Esophagus (tissue), 2 donors: ENCODE data around the gene FLRT1. TPM values are rescaled to one million over a fixed set of nuclear protein-coding genes. Genes with fewer than 3 reads are reported as not detected.

Experiments
- H3K27ac ChIP-seq, 2 donors: one replicate each; pipeline ENCODE4 v1.5.1; 2013; ENCODE audit warnings: low read depth in 2 of 2, mild to moderate bottlenecking in 2 of 2, inconsistent platforms in 1 of 2, low read length in 1 of 2, moderate library complexity in 1 of 2
- H3K27me3 ChIP-seq, 2 donors: one replicate each; pipeline ENCODE4 v1.6.1; 2013; ENCODE audit warnings: low read length in 2 of 2, control low read depth in 1 of 2, mild to moderate bottlenecking in 1 of 2; ENCODE audit not compliant: insufficient read depth in 2 of 2, control insufficient read depth in 1 of 2
- H3K36me3 ChIP-seq, 2 donors: one replicate each; pipeline ENCODE4 v1.6.1; 2013; ENCODE audit warnings: low read length in 1 of 2; ENCODE audit not compliant: control insufficient read depth in 2 of 2, insufficient read depth in 2 of 2
- H3K4me1 ChIP-seq, 2 donors: one replicate each; pipeline ENCODE4 v1.6.1; 2013; ENCODE audit warnings: low read length in 1 of 2; ENCODE audit not compliant: control insufficient read depth in 2 of 2, insufficient read depth in 2 of 2
- H3K4me3 ChIP-seq, 2 donors: one replicate each; pipeline ENCODE4 v1.5.1; 2013; ENCODE audit warnings: low read length in 2 of 2, mild to moderate bottlenecking in 2 of 2, low read depth in 1 of 2, moderate library complexity in 1 of 2
- H3K9me3 ChIP-seq, 2 donors: one replicate each; pipeline ENCODE4 v1.6.1; 2013; ENCODE audit warnings: mild to moderate bottlenecking in 2 of 2, low read depth in 1 of 2, low read length in 1 of 2, moderate library complexity in 1 of 2; ENCODE audit not compliant: control insufficient read depth in 2 of 2, insufficient read depth in 1 of 2
- WGBS, 2 donors: extraction: QIAGEN DNeasy Blood & Tissue Kit; methylation state at CpG; one replicate each; pipeline ENCODE4 v1.1.7; 2013; 5-methylcytosine and 5-hydroxymethylcytosine counted together
- polyA plus RNA-seq, 2 donors: library from polyadenylated mRNA; stranded (reverse); fragments of 200-250 nt; gene quantifications; one replicate each; pipeline ENCODE4 v1.2.3, GENCODE V29; 2013
- donor health status: healthy with polysubstance abuse.
- donor health status: Bipolar disorder and iron deficiency.

FLRT1 gene
- polyA plus RNA-seq, 2 donors, result 0.04 to 0.08 TPM

DNA sequence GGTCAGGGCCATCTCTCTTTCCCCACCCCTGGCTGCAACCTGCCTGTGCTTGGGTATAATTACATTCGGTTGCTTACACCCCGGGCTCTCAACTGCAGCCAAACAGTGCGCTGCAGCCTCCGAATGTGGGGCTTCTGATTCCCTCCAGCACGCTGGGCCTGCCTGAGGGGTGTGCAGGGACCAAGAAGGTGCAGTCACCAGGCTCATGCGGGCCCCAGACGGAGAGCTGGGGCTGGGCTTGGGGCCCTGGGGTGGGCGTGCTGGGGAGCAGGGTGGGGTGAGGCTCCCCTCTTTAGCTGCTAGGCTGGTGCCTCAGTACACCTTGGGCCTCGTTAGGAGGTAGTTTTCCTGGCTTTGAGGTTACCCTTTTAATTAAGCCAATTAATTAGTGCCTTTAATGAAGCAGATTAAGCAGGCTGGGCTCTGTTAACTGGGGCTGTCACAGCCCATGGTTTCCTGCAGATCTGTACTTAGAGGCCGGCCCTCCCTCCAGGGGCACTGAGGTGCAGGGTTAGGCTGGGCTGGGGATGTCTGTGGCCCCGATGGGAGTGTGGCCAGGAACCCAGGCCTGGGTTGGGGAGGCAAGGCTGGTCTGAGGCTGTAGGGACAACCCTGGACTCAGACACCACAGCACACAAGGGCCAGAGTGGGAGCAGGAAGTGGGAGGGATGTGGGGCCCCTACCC is 17.3 kb downstream of the FLRT1 start:
- WGBS, 2 donors, result 85 to 89% methylated on average over 11 of the region's 11 CpGs
- H3K4me3 ChIP-seq, result no peak overlapping the region
- H3K9me3 ChIP-seq, result no peaks in the 10 kb centered on the region
- no peaks in the 10 kb centered on the region for H3K36me3 ChIP-seq
- H3K4me1 ChIP-seq, result no peaks in the 10 kb centered on the region
- no peaks in the 10 kb centered on the region for H3K27me3 ChIP-seq
- no peak overlapping the region for H3K27ac ChIP-seq

DNA sequence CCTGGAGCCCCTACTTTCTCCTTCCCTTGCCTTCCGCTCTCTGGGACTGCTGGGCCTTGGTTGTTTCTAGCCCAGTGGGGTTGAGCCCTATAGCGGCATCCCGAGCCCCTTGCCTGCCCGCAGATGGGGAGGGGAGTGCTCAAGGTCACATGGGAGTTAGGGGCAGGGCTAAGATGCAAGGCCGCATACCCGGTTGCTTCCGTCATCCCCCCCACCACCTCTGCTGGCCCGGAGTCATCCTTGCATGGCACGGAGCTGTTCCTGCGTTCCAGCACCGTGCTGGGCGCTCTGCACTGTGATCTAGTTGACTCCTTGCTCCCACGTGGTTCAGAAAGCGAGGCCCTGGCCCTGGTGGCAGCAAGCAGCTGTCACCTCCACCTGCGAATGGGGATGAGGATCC is 18.0 kb downstream of the FLRT1 start:
- no peaks in the 10 kb centered on the region for H3K4me1 ChIP-seq
- H3K9me3 ChIP-seq, result no peaks in the 10 kb centered on the region
- H3K4me3 ChIP-seq, result no peak overlapping the region
- WGBS, 2 donors, result 82% methylated on average over 14 to 15 of the region's 15 CpGs
- no peaks in the 10 kb centered on the region for H3K36me3 ChIP-seq
- H3K27me3 ChIP-seq, result no peaks in the 10 kb centered on the region
- no peak overlapping the region for H3K27ac ChIP-seq

DNA sequence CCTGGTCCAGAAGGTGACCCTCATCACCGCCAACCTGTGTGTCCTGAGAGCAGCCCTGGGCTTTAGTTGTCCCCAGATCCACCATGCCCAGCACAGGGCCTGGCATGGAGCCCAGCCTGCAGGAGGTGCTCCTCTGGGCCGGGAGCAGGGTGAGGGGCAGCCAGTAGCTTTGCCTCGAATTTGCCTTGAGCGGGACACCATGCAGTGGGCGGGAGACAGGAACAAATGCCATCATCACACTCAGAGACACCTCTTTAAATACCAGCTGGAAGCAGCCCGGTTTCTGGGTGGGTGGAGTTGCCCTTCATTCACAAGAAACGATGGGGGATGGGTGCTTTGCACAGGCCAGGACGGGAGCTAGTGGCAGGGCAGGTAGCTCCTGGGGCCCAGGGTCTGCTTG is 19.3 kb downstream of the FLRT1 start:
- WGBS, 2 donors, result 56 to 64% methylated on average over 8 of the region's 8 CpGs
- Histone ChIP-seq H3K36me3 (no peaks in the 10 kb centered on the region), H3K27me3 (no peaks in the 10 kb centered on the region), H3K4me1 (no peaks in the 10 kb centered on the region), H3K9me3 (no peaks in the 10 kb centered on the region), H3K4me3 (no peak overlapping the region), H3K27ac (no peak overlapping the region)

DNA sequence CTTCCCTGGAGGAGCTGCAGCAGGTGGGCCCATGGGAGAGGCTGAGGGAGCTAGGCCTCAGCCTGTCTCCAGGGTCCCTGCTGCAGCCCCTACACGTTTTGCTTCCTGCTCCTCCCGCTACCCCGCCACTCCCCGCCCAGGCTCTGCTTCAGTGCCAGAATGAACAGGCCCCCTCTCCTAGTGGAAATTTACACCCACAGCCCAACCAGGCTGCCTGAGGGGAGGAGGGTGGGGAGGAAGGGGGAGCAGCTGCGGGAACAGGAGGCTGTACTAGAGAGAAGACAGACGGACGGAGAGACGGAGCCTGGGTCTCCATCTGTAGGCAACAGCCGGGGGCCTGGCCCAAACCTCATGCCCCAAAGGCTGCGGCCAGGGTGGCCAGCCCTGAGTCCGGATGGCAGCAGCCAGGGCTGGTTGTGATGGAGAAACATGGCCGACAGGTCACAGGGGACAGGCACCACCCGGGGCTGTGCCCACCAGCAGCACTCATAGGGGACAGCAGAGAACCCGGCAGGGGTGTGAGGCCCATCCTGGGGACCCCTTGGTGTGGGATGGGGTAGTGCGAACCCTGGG is 20.6 kb downstream of the FLRT1 start:
- peaks cover 3% of the 10 kb centered on the region in 2 donors for H3K4me1 ChIP-seq
- no peak overlapping the region for H3K27ac ChIP-seq
- no peak overlapping the region for H3K4me3 ChIP-seq
- no peaks in the 10 kb centered on the region for H3K9me3 ChIP-seq
- 67 to 76% methylated on average over 14 to 15 of the region's 15 CpGs for WGBS, 2 donors
- no peaks in the 10 kb centered on the region for H3K36me3 ChIP-seq
- peaks cover 0 to 3% of the 10 kb centered on the region in 2 donors for H3K27me3 ChIP-seq

DNA sequence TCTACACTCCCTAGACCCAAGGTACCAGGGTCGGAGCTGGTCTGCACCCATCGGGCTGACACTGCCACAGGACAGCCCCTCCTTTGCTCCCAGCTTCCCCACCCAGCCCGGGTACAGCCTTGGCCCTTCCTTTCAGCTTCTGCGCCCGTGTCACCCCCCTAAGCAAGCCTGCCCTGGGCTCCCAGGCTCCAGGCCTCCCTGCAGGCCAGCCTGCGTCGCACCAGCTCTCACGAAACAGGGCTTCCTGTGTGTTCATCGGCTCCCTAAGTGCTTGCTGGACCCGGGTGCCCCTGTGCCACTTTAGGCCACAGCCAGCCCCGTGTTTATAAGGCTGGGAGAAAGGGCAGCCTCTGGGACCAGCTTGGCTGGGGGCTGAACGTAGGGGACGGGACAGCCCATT is 21.1 kb downstream of the FLRT1 start:
- 87 to 88% methylated on average over 13 of the region's 13 CpGs for WGBS, 2 donors
- Histone ChIP-seq H3K4me3 (no peak overlapping the region), H3K27me3 (peaks cover 0 to 3% of the 10 kb centered on the region in 2 donors), H3K4me1 (peaks cover 3 to 4% of the 10 kb centered on the region in 2 donors), H3K9me3 (no peaks in the 10 kb centered on the region), H3K36me3 (no peaks in the 10 kb centered on the region), H3K27ac (no peak overlapping the region)

DNA sequence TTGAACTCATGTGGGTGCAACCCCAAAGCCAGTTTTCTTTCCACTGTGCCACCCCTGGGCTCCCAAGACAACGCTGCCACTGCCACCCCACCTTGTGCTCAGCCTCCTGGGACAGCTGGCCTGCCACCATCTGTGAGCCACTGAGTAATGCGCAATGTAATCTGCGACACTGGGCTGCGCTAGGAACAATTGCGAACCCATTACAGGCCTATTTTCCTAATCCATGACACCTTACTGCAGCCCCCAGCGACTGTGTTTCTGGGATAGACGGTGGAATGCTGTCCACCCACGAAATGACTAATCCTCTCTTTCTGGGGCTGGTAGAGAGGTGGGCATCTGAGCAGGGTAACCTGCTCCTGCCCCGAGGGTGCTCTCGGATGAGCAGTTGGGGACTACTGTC is 22.2 kb downstream of the FLRT1 start:
- H3K4me1 ChIP-seq, result peaks cover 3 to 4% of the 10 kb centered on the region in 2 donors
- no peak overlapping the region for H3K4me3 ChIP-seq
- no peaks in the 10 kb centered on the region for H3K36me3 ChIP-seq
- no peak overlapping the region for H3K27ac ChIP-seq
- peaks cover 0 to 3% of the 10 kb centered on the region in 2 donors for H3K27me3 ChIP-seq
- WGBS, 2 donors, result 87 to 91% methylated on average over 10 of the region's 10 CpGs
- no peaks in the 10 kb centered on the region for H3K9me3 ChIP-seq

DNA sequence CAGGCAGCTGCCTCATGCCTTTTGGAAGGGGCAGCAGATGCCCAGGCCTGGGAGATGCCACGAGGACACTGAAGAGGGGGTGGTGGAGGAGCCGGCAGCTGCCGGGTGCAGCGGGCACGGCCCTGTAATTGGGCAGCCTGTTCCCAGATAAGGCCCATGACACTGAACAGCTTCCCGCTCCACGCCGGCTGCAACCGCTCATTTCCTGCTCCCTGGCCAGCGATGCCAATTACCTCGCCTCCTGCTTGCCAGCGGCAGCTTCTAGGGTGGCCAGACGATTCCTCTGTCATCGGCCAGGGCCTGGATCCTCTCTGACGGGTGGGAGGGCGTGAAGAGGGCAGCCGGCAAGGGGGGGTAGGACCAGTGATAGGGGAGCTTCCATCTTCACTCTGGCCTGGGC is 22.8 kb downstream of the FLRT1 start:
- no peaks in the 10 kb centered on the region for H3K36me3 ChIP-seq
- peaks cover 3 to 4% of the 10 kb centered on the region in 2 donors for H3K4me1 ChIP-seq
- no peak overlapping the region for H3K4me3 ChIP-seq
- H3K9me3 ChIP-seq, result no peaks in the 10 kb centered on the region
- no peak overlapping the region for H3K27ac ChIP-seq
- peaks cover 0 to 3% of the 10 kb centered on the region in 2 donors for H3K27me3 ChIP-seq
- 89 to 91% methylated on average over 14 to 17 of the region's 17 CpGs for WGBS, 2 donors

DNA sequence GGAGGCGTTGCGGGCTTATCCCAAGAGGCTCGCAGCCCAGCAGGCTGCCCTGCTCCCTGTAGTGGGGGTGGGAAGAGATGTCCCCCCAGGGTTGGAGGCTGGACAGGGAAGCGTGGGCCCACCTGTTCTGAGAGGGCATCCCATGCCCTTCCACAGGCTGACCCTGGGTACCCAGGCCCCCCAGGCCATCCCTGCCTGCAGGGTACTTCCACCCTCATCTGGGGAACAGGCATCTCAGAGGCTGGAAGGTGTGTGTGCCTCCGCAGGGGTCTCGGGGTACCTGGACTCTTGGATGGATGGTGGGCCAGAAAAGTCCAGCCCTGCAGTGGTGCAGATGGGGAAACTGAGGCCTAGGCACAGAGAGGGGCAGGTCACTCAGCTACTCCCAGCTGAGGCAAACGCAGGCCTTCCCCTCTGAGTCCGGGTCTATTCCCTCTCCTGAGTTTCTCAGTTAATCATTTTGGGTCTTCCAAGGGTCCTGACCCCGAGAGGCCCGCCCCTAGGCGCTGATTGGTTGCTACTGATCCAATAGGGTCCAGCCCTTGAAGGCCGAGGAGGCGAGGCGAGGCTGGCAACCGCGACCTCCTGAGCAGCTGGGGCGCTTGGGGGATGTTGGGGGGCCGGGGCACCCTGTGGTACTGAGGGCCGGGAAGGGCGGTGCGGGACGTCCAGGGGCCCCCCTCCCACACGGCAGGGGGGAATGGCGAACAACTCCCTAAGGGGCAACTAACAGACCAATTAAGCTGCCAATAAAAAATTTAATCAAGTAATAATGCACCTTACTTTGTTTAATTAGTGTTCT is 23.8 kb downstream of the FLRT1 start:
- no peak overlapping the region for H3K27ac ChIP-seq
- H3K4me1 ChIP-seq, result peaks cover 3 to 4% of the 10 kb centered on the region in 2 donors
- no peaks in the 10 kb centered on the region for H3K36me3 ChIP-seq
- no peaks in the 10 kb centered on the region for H3K9me3 ChIP-seq
- 81 to 82% methylated on average over 24 of the region's 24 CpGs for WGBS, 2 donors
- H3K27me3 ChIP-seq, result peaks cover 0 to 3% of the 10 kb centered on the region in 2 donors
- H3K4me3 ChIP-seq, result no peak overlapping the region

DNA sequence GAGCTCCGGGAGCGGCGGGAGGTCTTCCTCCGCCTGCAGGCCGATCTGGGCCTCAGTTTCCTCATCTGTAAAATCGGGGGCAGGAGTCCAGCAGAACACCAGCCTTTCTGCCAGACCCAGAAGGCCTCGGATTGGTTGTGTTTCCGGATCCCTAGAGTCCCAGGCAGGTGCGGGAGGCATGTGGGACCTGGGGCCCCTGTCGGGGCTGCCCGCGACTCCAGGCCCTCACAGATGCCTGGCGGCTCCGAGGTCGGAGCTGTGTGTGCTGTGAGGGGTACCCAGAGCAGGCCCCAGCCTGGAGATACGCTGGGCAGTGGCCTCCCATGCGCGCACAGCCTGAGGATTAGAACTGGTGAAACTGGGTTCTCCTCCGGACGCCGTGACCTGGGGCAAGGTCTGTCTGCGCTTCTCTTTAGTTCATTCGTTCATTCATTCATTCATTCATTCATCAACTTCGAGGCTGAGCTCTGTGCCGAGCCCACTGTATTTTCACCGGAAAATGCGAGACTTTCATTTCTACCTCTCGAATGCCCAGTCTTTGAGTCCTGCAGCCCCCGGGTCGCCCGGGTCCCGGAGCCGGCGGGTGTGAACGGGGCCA is 24.6 kb downstream of the FLRT1 start:
- WGBS, 2 donors, result 38% methylated on average over 35 of the region's 35 CpGs
- Histone ChIP-seq H3K4me1 (peaks cover 3 to 4% of the 10 kb centered on the region in 2 donors), H3K4me3 (peak overlapping the region in 1 of 2 donors; percentile 26), H3K9me3 (no peaks in the 10 kb centered on the region), H3K27ac (no peak overlapping the region), H3K27me3 (peaks cover 0 to 3% of the 10 kb centered on the region in 2 donors), H3K36me3 (no peaks in the 10 kb centered on the region)
